ENCODE results near the gene ACO1. TPM values are rescaled to one million over a fixed set of nuclear protein-coding genes. Genes with fewer than 3 reads are reported as not detected.

The ACO1 gene
- total RNA-seq, 1 experiment from 2014 or later: 29.6 TPM

- no peaks in the 10 kb centered on the region for H3K27me3 Mint-ChIP-seq (ENCODE audit: unreplicated experiment)
- H3K27ac Mint-ChIP-seq (ENCODE audit: unreplicated experiment): no peak overlapping the region
- H3K4me1 Mint-ChIP-seq (ENCODE audit: low read depth, unreplicated experiment): peaks cover 9% of the 10 kb centered on the region
- H3K36me3 Mint-ChIP-seq (ENCODE audit: insufficient read depth, unreplicated experiment): no peaks in the 10 kb centered on the region
- no peak overlapping the region for H3K4me3 Mint-ChIP-seq (ENCODE audit: low read depth, unreplicated experiment)
- DNase-seq: no peak
- CTCF ChIA-PET: no interaction called here
- TF ChIP-seq CTCF (IDR thresholded peaks at IDR 0.05; ENCODE audit: unreplicated experiment): no peak
- intact Hi-C loops (cut with micrococcal nuclease; ENCODE audit: unreplicated experiment): no loop called here
- no TSS peak for BruUV-seq (replicated peaks)
- H3K9me3 Mint-ChIP-seq (ENCODE audit: low read depth, unreplicated experiment): no peaks in the 10 kb centered on the region
Measured at GRCh38 chr9:32404402-32404801, 20.0 kb downstream of the ACO1 start.

- no peaks in the 10 kb centered on the region for H3K27me3 Mint-ChIP-seq (ENCODE audit: unreplicated experiment)
- no peak overlapping the region for H3K27ac Mint-ChIP-seq (ENCODE audit: unreplicated experiment)
- no peaks in the 10 kb centered on the region for H3K36me3 Mint-ChIP-seq (ENCODE audit: insufficient read depth, unreplicated experiment)
- intact Hi-C loops (cut with micrococcal nuclease; ENCODE audit: unreplicated experiment): no loop called here
- no TSS peak for BruUV-seq (replicated peaks)
- no peaks in the 10 kb centered on the region for H3K9me3 Mint-ChIP-seq (ENCODE audit: low read depth, unreplicated experiment)
- H3K4me3 Mint-ChIP-seq (ENCODE audit: low read depth, unreplicated experiment): no peak overlapping the region
- CTCF ChIA-PET: no interaction called here
- DNase-seq: no peak
- TF ChIP-seq CTCF (IDR thresholded peaks at IDR 0.05; ENCODE audit: unreplicated experiment): no peak
- peaks cover 9% of the 10 kb centered on the region for H3K4me1 Mint-ChIP-seq (ENCODE audit: low read depth, unreplicated experiment)
Measured at GRCh38 chr9:32404856-32405255, 20.4 kb downstream of the ACO1 start.

- H3K27ac Mint-ChIP-seq (ENCODE audit: unreplicated experiment): no peak overlapping the region
- H3K9me3 Mint-ChIP-seq (ENCODE audit: low read depth, unreplicated experiment): no peaks in the 10 kb centered on the region
- no peak for TF ChIP-seq CTCF (IDR thresholded peaks at IDR 0.05; ENCODE audit: unreplicated experiment)
- no TSS peak for BruUV-seq (replicated peaks)
- H3K4me1 Mint-ChIP-seq (ENCODE audit: low read depth, unreplicated experiment): peaks cover 9% of the 10 kb centered on the region
- intact Hi-C loops (cut with micrococcal nuclease; ENCODE audit: unreplicated experiment): no loop called here
- DNase-seq: no peak
- H3K27me3 Mint-ChIP-seq (ENCODE audit: unreplicated experiment): no peaks in the 10 kb centered on the region
- H3K36me3 Mint-ChIP-seq (ENCODE audit: insufficient read depth, unreplicated experiment): no peaks in the 10 kb centered on the region
- no peak overlapping the region for H3K4me3 Mint-ChIP-seq (ENCODE audit: low read depth, unreplicated experiment)
- CTCF ChIA-PET: no interaction called here
Measured at GRCh38 chr9:32405506-32405905, 21.1 kb downstream of the ACO1 start.

GRCh38 chr9:32406046-32406445 lies 21.6 kb downstream of the ACO1 start:
- no TSS peak for BruUV-seq (replicated peaks)
- Mint-ChIP-seq H3K27me3 (ENCODE audit: unreplicated experiment) (no peaks in the 10 kb centered on the region), H3K9me3 (ENCODE audit: low read depth, unreplicated experiment) (no peaks in the 10 kb centered on the region), H3K4me1 (ENCODE audit: low read depth, unreplicated experiment) (peaks cover 9% of the 10 kb centered on the region), H3K4me3 (ENCODE audit: low read depth, unreplicated experiment) (no peak overlapping the region), H3K27ac (ENCODE audit: unreplicated experiment) (no peak overlapping the region), H3K36me3 (ENCODE audit: insufficient read depth, unreplicated experiment) (no peaks in the 10 kb centered on the region)
- no peak for DNase-seq
- CTCF ChIA-PET: no interaction called here
- TF ChIP-seq CTCF (IDR thresholded peaks at IDR 0.05; ENCODE audit: unreplicated experiment): no peak
- intact Hi-C loops (cut with micrococcal nuclease; ENCODE audit: unreplicated experiment): no loop called here

- no peaks in the 10 kb centered on the region for H3K9me3 Mint-ChIP-seq (ENCODE audit: low read depth, unreplicated experiment)
- H3K4me1 Mint-ChIP-seq (ENCODE audit: low read depth, unreplicated experiment): no peaks in the 10 kb centered on the region
- H3K4me3 Mint-ChIP-seq (ENCODE audit: low read depth, unreplicated experiment): no peak overlapping the region
- intact Hi-C loops (cut with micrococcal nuclease; ENCODE audit: unreplicated experiment): no loop called here
- no peak for DNase-seq
- no peak for TF ChIP-seq CTCF (IDR thresholded peaks at IDR 0.05; ENCODE audit: unreplicated experiment)
- H3K36me3 Mint-ChIP-seq (ENCODE audit: insufficient read depth, unreplicated experiment): no peaks in the 10 kb centered on the region
- H3K27me3 Mint-ChIP-seq (ENCODE audit: unreplicated experiment): no peaks in the 10 kb centered on the region
- CTCF ChIA-PET: no interaction called here
- BruUV-seq (replicated peaks): no TSS peak
- H3K27ac Mint-ChIP-seq (ENCODE audit: unreplicated experiment): no peak overlapping the region
Measured at GRCh38 chr9:32411753-32412152, 27.3 kb downstream of the ACO1 start.
